Right atrium auricular region (tissue), 2 donors: ENCODE measurements around the gene EXO5. TPM values are rescaled to one million over a fixed set of nuclear protein-coding genes. Genes with fewer than 3 reads are reported as not detected.
"Not testable (repeated sequence)": the region's sequence is repeated elsewhere in the genome, so short reads cannot be mapped to it uniquely, and the experiment has no call there.

Source experiments
- DNase-seq: peaks from one replicate; pipeline ENCODE4 v3.0.0-alpha.2; 2019; ENCODE audit warnings: low spot score
- H3K27ac ChIP-seq, 2 donors: fragments of 200-600 bp; sonication (generic); 1 replicate in 1 of 2; 2 replicates in 1 of 2; pipeline ENCODE4 v1.5.1; 2016 to 2019
- H3K27me3 ChIP-seq, 2 donors: fragments of 200-600 bp; sonication (generic); one replicate each; pipeline versions ENCODE4 v1.5.1 to v1.6.0; 2017 to 2019
- H3K36me3 ChIP-seq: fragments of 200-600 bp; sonication (generic); one replicate; pipeline ENCODE4 v1.5.1; 2016
- H3K4me1 ChIP-seq, 2 donors: fragments of 200-600 bp; sonication (generic); one replicate each; pipeline versions ENCODE4 v1.5.1 to v1.6.0; 2017 to 2019
- H3K4me3 ChIP-seq, 2 donors: fragments of 200-600 bp; sonication (generic); 1 replicate in 1 of 2; 2 replicates in 1 of 2; pipeline ENCODE4 v1.5.1; 2017 to 2019; ENCODE audit warnings: mild to moderate bottlenecking in 1 of 2, moderate library complexity in 1 of 2
- H3K9me3 ChIP-seq, 2 donors: fragments of 200-600 bp; sonication (generic); one replicate each; pipeline ENCODE4 v1.5.1; 2019
- CTCF ChIP-seq, 2 donors: fragments of 200-600 bp; sonication (generic); IDR thresholded peaks; one replicate each; pipeline ENCODE4 v1.5.1; 2019; ENCODE audit warnings: antibody characterized with exemption in 2 of 2
- total RNA-seq, 2 donors: library from RNA; depleted of rRNA; stranded (reverse); fragments of >200 nt; gene quantifications; one replicate each; pipeline ENCODE4 v1.1.0, GENCODE V29; 2016

EXO5 gene
- total RNA-seq, 2 donors from 2014 or later: 4.6 to 4.7 TPM

- TF ChIP-seq CTCF (IDR thresholded peaks at IDR 0.05): no peak
- peaks cover 10% of the 10 kb centered on the region for H3K36me3 ChIP-seq
- peak overlapping the region; percentile 28 to 35 for H3K27ac ChIP-seq
- no peaks in the 10 kb centered on the region for H3K27me3 ChIP-seq
- no peak for DNase-seq
- peaks cover 0 to 14% of the 10 kb centered on the region in 2 donors for H3K9me3 ChIP-seq
- H3K4me3 ChIP-seq: peak overlapping the region; percentile 67
- peaks cover 0 to 5% of the 10 kb centered on the region in 2 donors for H3K4me1 ChIP-seq
Measured at GRCh38 chr1:40477678-40478053, 30.9 kb upstream of the EXO5 start.

DNA sequence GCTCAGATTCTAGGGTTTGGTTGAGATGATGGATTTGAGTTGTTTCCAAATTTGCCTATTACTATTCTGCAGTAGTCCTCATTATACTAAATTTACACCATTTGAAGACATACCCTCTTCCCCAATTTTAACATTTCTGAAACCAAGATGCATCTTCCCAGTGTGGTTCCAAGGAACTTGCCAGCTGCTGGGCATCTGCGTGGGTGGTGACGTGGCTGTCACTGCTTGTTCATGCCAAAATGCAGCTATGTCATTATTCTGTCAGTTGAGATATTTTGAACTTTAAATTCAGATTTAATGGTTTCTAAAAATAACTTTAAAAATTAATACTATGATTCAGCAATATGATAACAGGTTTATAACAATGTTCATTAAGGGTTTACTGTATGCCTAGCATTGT, 30.3 kb upstream of the EXO5 start:
- DNase-seq: no peak
- peak overlapping the region in 1 of 2 donors; percentile 67 for H3K4me3 ChIP-seq
- no peaks in the 10 kb centered on the region for H3K27me3 ChIP-seq
- H3K27ac ChIP-seq: no peak overlapping the region
- H3K4me1 ChIP-seq: peaks cover 0 to 5% of the 10 kb centered on the region in 2 donors
- H3K9me3 ChIP-seq: peaks cover 0 to 14% of the 10 kb centered on the region in 2 donors
- TF ChIP-seq CTCF (IDR thresholded peaks at IDR 0.05): no peak
- H3K36me3 ChIP-seq: peaks cover 12% of the 10 kb centered on the region

GRCh38 chr1:40479156-40479555, 29.4 kb upstream of the EXO5 start:
- H3K4me1 ChIP-seq: peaks cover 0 to 5% of the 10 kb centered on the region in 2 donors
- H3K36me3 ChIP-seq: peaks cover 12% of the 10 kb centered on the region
- peaks cover 0 to 14% of the 10 kb centered on the region in 2 donors for H3K9me3 ChIP-seq
- H3K27me3 ChIP-seq: no peaks in the 10 kb centered on the region
- DNase-seq: no peak
- TF ChIP-seq CTCF (IDR thresholded peaks at IDR 0.05): no peak
- H3K27ac ChIP-seq: no peak overlapping the region
- no peak overlapping the region for H3K4me3 ChIP-seq

DNA sequence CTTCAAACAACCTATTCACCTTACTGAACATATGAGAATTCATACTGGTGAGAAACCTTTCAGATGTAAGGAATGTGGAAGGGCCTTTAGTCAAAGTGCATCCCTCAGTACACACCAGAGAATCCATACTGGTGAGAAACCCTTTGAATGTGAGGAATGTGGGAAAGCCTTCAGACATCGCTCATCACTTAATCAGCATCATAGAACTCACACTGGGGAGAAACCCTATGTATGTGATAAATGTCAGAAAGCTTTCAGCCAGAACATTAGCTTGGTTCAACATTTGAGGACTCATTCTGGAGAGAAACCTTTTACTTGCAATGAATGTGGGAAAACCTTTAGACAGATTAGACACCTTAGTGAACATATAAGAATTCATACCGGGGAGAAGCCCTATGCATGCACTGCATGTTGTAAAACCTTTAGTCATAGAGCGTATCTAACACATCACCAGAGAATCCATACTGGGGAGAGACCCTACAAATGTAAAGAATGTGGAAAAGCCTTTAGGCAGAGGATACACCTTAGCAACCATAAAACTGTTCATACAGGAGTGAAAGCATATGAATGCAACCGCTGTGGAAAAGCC, 13.2 kb upstream of the EXO5 start:
- H3K27me3 ChIP-seq: no peaks in the 10 kb centered on the region
- H3K4me3 ChIP-seq: no peak overlapping the region
- no peak for DNase-seq
- peaks cover 55% of the 10 kb centered on the region for H3K36me3 ChIP-seq
- TF ChIP-seq CTCF (IDR thresholded peaks at IDR 0.05): no peak
- H3K9me3 ChIP-seq: peaks cover 8 to 79% of the 10 kb centered on the region in 2 donors
- no peak overlapping the region for H3K27ac ChIP-seq
- no peaks in the 10 kb centered on the region for H3K4me1 ChIP-seq

GRCh38 chr1:40502651-40503050, 5.9 kb upstream of the EXO5 start:
- H3K4me1 ChIP-seq, H3K27ac ChIP-seq, H3K27me3 ChIP-seq, H3K4me3 ChIP-seq, H3K36me3 ChIP-seq, DNase-seq: not testable (repeated sequence)
- peaks cover 0 to 17% of the 10 kb centered on the region in 2 donors for H3K9me3 ChIP-seq

DNA sequence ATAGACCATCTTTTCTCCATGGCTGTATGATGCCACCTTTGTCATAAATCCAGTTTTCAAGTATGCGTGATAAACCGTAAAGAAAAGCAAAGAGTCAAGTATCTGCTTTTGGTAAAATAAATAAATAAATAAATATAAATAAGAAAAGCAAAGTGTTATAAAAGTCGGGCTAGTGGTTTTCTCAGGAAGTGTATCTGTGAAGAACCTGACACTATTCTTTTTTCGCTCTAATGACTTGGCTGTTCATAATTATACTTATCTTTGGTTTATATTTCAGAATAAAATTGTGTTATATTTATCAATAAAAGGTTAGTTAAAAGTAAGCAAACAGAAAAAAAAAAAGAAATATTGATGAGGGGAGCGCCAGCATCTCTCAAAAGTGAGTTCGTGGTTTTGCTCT, 594 bp upstream of the EXO5 start:
- DNase-seq: no peak
- Histone ChIP-seq H3K4me3 (peak overlapping the region; percentile 62 to 78), H3K4me1 (peaks cover 0 to 17% of the 10 kb centered on the region in 2 donors), H3K9me3 (no peaks in the 10 kb centered on the region), H3K36me3 (no peaks in the 10 kb centered on the region), H3K27me3 (no peaks in the 10 kb centered on the region), H3K27ac (peak overlapping the region; percentile 68 to 78)
- no peak for TF ChIP-seq CTCF (IDR thresholded peaks at IDR 0.05)
